ENCODE measurements around the gene FRMD4A. TPM values are rescaled to one million over a fixed set of nuclear protein-coding genes. Genes with fewer than 3 reads are reported as not detected.
"Not testable (repeated sequence)": the region's sequence is repeated elsewhere in the genome, so short reads cannot be mapped to it uniquely, and the experiment has no call there.

FRMD4A gene
- total RNA-seq, 1 experiment from 2014 or later: 1.1 TPM

DNA sequence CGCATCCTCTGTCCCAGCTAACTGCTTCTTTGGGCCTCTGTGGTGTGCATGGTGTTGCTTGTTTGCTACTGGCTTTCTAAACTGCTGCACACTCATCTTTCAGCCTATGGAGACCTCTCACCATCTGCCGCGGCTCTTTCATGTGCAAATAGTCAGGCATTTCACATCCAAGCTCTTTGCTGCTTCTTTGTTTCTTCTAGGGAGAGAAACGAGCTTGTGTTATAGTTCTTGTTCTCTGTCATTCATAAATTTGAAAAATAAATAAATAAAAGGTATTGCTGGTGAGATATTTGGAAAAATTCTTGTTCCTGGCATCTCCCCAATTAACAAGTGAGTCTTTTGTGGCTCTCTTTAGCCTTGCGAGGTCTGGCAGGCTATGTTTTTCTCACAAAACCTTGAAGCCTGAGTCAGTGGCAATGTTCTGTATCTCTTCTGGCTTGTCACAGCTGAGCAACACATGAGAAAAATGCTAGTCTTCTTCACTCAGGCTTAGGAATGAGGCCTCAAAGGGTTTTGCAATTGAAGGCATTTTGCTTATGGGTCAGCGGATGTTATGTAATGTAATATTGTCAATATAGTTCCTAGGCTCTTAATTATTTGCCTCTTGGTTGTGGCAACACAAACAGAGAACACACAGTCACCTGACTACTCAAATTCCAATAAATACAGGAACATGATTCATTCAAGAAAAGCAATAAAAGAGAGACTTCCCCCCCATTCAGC, 274.0 kb downstream of the FRMD4A start:
- DNase-seq (ENCODE audit: low spot score): no peak

GRCh38 chr10:14052931-14053330, 277.8 kb downstream of the FRMD4A start:
- DNase-seq (ENCODE audit: low spot score): no peak

- no peak for DNase-seq (ENCODE audit: low spot score)
Observed at GRCh38 chr10:14050598-14050997, 280.1 kb downstream of the FRMD4A start.

DNA sequence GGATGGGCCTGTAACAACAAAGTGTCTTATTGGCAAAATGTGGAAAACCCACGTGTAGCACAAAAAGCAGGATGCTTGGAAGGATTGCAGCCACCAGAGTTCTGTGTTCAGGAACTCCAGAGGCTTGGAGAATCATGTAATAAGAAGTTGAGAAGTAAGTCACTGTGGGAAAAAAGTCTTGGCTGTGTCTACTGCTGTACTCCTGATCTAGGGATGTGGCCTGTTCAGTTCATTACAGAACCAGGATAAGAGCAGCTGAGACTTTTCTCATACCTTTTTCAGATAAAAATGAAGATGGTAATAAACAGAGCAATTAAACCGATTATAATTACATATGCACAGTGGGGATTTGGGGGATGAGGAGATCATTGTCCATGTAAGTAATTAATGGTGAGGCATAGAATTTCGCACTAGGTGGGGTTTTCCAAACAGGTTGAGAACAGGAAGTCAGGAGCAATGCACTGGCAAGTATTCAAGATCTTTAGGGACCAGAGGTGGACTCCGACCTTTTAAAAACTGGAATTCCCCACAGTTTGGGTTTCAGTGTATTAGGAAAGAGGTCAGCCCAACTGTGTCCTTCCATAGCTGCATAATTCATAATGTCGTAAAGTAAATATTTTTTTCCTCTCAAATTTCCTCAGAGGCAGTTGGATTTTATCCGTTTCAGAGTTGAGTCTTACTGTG, 281.7 kb downstream of the FRMD4A start:
- no peak for DNase-seq (ENCODE audit: low spot score)

- DNase-seq (ENCODE audit: low spot score): no peak
Observed at GRCh38 chr10:14047431-14047830, 283.3 kb downstream of the FRMD4A start.

GRCh38 chr10:14042051-14042450, 288.7 kb downstream of the FRMD4A start:
- not testable (repeated sequence) for DNase-seq (ENCODE audit: low spot score)

DNA sequence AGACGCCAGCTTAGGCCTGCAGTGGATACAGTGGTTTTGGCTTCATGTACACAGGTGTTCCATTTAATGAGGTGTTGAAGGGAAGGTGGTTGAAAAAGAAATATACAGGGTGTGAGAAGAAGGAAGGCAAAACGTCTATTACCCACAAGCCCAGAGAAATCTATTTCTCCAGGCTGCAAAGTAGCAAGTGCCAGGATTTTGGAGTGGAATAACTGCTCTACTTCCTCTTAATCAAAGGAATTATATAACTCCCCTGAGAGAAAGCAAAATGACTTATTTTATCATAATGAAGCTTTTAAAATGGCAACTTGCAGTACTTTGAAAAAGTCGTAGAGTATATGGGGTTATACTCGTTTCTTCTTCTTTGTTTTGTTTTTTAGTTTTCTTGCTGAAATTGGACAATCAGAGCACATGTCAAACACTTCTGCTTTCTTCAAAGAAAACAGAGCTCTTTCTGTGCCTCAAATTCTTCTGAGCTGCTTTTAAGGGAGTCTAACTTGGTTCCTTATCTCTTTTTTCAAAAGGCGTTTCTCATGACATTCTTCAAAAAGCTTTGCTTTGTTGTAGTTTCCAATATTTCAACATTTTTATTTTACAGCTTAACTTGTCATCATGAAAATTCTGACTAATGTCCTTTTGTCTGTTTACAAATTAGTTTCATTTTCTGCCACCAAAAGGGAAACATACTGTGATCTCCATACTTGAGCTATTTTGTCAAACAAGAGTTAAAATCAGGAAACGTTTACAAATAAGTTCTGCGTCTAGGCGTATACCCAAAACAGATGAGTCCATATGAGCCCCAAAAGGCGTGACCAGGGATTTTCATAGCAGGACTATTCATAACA, 289.7 kb downstream of the FRMD4A start:
- DNase-seq (ENCODE audit: low spot score): no peak

- DNase-seq (ENCODE audit: low spot score): no peak
Observed at GRCh38 chr10:14039968-14040668, 290.6 kb downstream of the FRMD4A start.

DNA sequence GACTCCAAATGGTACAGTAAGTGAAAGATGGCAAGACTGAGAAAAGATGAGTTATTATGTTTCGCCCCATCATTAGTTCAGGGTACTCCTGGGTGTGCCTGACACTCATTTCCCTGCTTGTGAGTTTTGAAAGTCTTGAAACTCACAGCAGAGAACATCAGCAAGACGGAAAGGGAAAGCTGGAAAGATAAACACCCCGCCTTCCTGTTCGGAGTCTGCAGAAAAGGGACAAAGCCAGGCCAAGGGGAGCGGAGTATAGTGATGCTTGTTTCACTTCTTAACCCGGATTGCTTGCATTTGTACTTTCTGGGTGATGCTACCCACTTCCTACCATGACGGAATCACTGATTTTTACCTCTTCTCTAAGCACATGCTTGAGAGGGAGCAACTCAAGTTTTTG, 294.5 kb downstream of the FRMD4A start:
- no peak for DNase-seq (ENCODE audit: low spot score)

DNA sequence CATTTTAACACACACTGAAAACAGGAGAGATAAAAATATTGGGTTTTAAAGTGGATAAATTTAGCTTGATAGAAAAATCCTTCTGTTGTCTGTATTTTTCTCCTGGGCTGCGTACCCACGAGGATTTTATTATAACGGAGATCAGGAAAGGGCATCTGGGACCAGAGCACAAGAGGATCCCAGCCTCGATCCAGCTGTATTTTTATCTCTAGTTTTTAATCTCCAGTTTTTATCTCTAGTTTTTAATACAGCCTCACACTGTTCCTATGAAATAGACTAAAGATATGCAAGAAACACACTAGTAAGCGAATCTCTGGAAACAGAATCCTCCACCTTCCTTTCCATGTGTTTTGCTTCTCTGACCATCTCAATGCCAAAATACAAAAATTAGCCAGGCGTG, 295.2 kb downstream of the FRMD4A start:
- DNase-seq (ENCODE audit: low spot score): no peak

DNA sequence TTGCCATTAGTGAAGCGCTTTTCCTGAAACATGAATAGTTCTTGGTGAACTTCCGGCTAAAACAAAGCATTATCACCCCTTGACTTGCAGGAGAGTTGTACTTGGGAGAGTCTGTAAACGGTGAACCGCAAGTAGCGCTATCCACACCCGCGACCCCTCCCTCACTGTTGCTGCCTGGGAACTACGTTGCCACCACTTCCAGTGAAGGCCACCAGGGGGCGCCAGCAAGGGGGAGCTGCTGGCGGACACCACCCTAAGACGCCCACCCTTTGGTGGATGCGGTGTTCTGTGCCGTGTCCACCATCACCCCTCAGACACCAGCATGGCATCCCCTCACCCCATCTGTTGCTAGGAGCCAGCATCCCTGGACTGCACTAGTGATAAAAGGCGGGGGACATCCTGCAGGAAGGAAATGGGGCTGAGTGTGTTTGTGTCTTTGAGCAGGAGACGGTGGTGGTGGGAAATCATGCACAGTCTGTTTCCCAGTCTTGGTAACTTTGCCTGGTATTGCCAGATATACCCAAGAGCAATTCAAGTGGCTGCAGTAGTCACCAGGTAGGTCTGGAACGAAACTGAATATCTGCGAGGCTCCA, 298.2 kb downstream of the FRMD4A start:
- DNase-seq (ENCODE audit: low spot score): no peak

DNA sequence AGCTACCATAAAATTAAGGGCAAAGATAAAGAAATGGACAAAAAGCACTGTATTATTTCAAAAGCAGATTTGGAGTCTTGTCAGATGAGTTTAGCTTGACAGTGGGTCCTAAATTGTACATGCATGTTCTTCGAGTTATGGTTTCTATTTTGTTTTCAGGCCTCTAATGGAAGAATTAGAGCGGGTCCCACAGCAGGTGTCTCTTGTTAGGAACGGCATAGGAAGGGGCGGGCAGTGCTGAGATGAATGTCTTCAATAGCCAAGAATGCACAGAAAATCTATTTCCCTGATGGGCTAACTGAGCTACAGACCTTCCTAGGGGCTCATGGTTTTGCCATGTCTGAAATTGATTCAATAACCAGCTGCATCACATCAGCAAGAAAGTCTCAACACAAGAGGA, 304.4 kb downstream of the FRMD4A start:
- no peak for DNase-seq (ENCODE audit: low spot score)

- DNase-seq (ENCODE audit: low spot score): no peak
Observed at GRCh38 chr10:14025283-14026189, 305.2 kb downstream of the FRMD4A start.

DNA sequence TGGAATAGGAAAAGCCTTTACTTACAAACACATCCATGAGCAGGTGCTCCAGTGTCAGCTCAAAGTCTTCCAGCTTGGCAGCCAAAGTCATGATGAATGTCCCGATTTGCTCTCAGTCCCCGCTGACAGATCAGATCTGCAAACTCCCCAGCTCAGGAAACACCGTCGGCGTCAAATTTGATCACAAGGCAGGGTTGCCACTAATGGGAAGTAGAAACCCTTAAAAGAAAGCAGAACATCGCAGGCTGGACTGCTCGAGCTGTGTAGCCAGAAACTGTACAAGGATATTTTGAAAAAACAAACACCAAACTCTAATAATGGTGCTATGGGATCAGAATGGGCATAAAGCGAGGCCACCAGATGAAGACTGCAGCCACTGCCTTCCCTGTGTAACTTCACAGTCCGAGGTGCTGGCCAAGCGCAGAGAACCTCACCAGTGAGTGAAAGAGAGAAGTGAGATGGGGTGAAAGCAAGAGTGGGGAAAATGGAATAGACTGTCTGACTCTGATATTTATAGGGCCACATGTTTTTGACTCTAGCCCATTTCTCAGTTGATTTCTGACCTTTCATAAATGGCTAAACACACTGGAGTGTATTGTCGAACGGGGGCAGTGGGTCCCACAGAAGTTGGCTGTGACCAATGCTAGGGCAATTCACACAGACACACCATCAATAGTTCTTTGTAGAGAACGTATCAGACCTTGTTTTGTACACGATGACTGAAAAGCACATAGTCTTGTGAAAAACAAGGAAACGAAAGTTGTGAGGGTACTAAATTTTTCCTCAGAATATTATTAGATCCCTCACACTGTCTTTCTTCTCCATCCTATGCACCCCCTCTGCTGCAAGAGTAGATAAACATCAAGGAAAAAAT, 306.2 kb downstream of the FRMD4A start:
- no peak for DNase-seq (ENCODE audit: low spot score)

DNA sequence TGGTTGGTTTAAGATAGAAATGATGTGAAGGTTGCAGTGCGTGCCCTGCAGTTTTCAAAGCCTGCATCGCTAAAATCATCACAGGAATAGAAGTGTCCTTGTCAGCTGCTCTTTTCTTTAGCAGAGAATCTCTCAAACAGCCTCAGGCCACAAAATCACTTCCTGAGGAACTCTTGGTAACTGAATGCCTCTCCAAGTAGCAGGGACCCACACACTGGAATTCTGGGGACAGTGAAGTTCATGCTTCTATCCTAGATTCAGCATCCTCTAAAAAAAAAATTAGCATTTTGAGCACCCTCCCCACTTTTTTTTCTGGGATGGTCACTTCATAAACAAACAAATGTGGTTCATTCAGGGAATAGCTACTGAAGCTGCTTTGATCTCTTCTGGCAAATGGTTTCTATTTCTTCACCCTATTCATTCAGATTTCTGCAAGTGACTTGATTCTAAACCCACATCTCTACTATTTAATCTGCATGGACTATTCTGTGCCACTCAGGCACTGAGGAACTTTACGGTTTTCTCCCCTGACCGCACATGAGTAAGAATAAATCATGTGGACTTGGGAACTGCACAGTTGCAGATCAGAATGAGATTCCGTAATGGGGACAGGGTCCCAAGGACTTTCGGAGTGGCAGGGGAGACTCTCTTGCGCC, 306.9 kb downstream of the FRMD4A start:
- DNase-seq (ENCODE audit: low spot score): no peak

DNA sequence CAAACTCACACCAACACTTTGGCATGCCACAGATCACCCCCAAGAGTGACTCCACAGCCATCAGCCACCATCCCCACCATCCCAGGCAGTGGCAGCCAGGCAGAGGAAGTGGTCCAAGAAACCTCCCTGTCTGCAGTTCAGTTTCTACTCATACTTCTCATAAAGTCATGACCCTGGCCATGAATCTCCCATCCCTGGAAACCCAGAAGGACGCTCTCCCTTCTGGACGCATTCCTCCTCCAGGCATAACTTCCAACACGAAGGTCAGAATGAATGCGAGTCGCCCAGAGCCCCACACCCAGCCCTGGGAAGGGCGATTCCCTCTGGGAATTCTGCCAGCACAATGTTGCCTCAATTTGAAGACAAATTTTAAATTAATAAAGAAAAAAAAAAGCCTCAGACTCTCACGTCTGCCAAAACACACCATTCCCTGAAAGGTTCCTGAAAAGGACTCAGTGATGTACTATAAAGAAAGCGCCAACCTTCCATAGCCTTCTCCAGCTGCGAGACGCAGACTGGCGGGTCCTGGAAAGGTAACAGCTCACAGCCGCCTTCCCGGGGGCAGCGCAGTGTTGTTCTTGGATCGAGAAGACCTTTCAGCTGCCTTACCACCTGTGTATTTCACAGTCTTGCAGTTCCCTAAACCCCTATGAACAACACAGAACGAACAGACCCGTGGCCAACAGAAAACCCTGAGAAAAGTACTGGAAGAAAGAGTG, 307.6 kb downstream of the FRMD4A start:
- DNase-seq (ENCODE audit: low spot score): no peak

DNA sequence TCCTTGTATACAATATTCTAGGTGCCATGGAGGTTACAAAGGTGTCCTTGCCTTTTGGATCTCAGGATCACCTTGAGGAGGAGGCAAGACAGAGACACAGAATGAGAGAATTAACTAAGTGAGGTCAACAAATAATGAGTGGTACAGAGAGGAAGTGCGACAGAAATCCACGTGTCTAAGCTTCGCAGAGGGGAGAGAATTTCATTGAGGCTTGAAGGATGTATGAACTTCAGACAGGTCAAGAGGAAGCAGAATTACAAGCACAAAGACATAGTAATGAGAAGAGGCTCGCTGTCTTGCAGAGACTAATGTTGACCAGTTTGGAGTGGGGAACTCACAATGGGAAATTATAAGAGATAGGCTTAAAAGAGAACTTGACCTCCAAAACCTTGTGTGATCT, 308.7 kb downstream of the FRMD4A start:
- DNase-seq (ENCODE audit: low spot score): no peak

GRCh38 chr10:14020037-14020664, 310.6 kb downstream of the FRMD4A start:
- no peak for DNase-seq (ENCODE audit: low spot score)

Measured in H4 (cell line).